DOHH2 (cell line): ENCODE measurements around the gene DCDC2.
"Not testable (repeated sequence)": the region's sequence is repeated elsewhere in the genome, so short reads cannot be mapped to it uniquely, and the experiment has no call there.

Source experiments
- H3F3A ChIP-seq: fragments of 200-600 bp; sonication (generic), shearing (Covaris generic); 2 replicates; pipeline ENCODE4 v1.6.0; 2016; ENCODE audit warnings: antibody characterized with exemption, mild to moderate bottlenecking; ENCODE audit not compliant: control insufficient read depth, insufficient read depth
- H3K27ac ChIP-seq: fragments of 200-600 bp; sonication (generic); 2 replicates; pipeline ENCODE4 v1.5.1; 2014; ENCODE audit warnings: low read depth, mild to moderate bottlenecking, low read length, moderate library complexity
- H3K27me3 ChIP-seq: fragments of 200-600 bp; sonication (generic); 2 replicates; pipeline ENCODE4 v1.6.1; 2014; ENCODE audit warnings: mild to moderate bottlenecking, low read length, mixed read lengths; ENCODE audit not compliant: control insufficient read depth
- H3K36me3 ChIP-seq: fragments of 200-600 bp; sonication (generic); 2 replicates; pipeline ENCODE4 v1.6.1; 2014; ENCODE audit warnings: mild to moderate bottlenecking, low read length, moderate library complexity, mixed read lengths; ENCODE audit not compliant: control insufficient read depth
- H3K4me1 ChIP-seq: fragments of 200-600 bp; sonication (generic); 2 replicates; pipeline ENCODE4 v1.6.1; 2014; ENCODE audit warnings: mild to moderate bottlenecking, low read length, mixed read lengths; ENCODE audit not compliant: control insufficient read depth
- H3K4me2 ChIP-seq: fragments of 200-600 bp; sonication (generic); 2 replicates; pipeline ENCODE4 v1.6.0; 2014; ENCODE audit warnings: mild to moderate bottlenecking, low read length, moderate library complexity
- H3K4me3 ChIP-seq: fragments of 200-600 bp; sonication (generic); 2 replicates; pipeline ENCODE4 v1.5.1; 2014; ENCODE audit warnings: mild to moderate bottlenecking, low read length, mixed read lengths
- H3K79me2 ChIP-seq: fragments of 200-600 bp; sonication (generic); 2 replicates; pipeline ENCODE4 v1.6.1; 2014; ENCODE audit warnings: mild to moderate bottlenecking, low read length, mixed read lengths; ENCODE audit not compliant: control insufficient read depth
- H3K9me2 ChIP-seq: fragments of 200-600 bp; sonication (generic); replicated peaks from 2 replicates; pipeline ENCODE4 v1.6.1; 2014; ENCODE audit warnings: mild to moderate bottlenecking, low read length, mixed read lengths; ENCODE audit not compliant: control insufficient read depth
- H3K9me3 ChIP-seq: fragments of 200-600 bp; sonication (generic); 2 replicates; pipeline ENCODE4 v1.6.1; 2014; ENCODE audit warnings: antibody characterized with exemption, low read length, mixed read lengths; ENCODE audit not compliant: control insufficient read depth, insufficient read depth
- H4K20me1 ChIP-seq: fragments of 200-600 bp; sonication (generic); 2 replicates; pipeline ENCODE4 v1.6.0; 2014; ENCODE audit warnings: low read depth, mild to moderate bottlenecking, antibody characterized with exemption, low read length, moderate library complexity; ENCODE audit not compliant: control insufficient read depth, insufficient read depth
- CTCF ChIP-seq: fragments of 200-600 bp; sonication (generic); IDR thresholded peaks from one replicate; pipeline ENCODE4 v1.5.1; 2014; ENCODE audit warnings: antibody characterized with exemption, mild to moderate bottlenecking, low read depth, low read length; ENCODE audit not compliant: poor library complexity, severe bottlenecking
- EZH2phosphoT487 ChIP-seq: fragments of 200-600 bp; sonication (generic); IDR thresholded peaks from 2 replicates; pipeline ENCODE4 v1.6.1; 2017; ENCODE audit warnings: borderline replicate concordance, mild to moderate bottlenecking, antibody characterized with exemption, low read length, moderate library complexity, mixed read lengths

DCDC2 gene

GRCh38 chr6:24402697-24403500, 45.0 kb upstream of the DCDC2 start, which contains the start of gene MRS2:
Gene MRS2, plus strand, starts transcription at chr6:24402936. Its CDS starts 111 bp downstream, at chr6:24403047.
- Histone ChIP-seq H3K9me2 (no peaks in the 10 kb centered on the region), H3K27ac (no peak within 1 kb of the TSS), H3F3A (no peaks in the 10 kb centered on the region), H3K27me3 (no peaks in the 10 kb centered on the region), H3K36me3 (peaks cover 28% of the 10 kb centered on the region), H4K20me1 (peaks cover 5% of the 10 kb centered on the region; the same call in 1 of the 2 replicates), H3K4me3 (peak within 1 kb of the TSS; percentile 90), H3K4me1 (peaks cover 28% of the 10 kb centered on the region), H3K79me2 (peaks cover 48% of the 10 kb centered on the region), H3K4me2 (peak within 1 kb of the TSS; percentile 78), H3K9me3 (no peaks in the 10 kb centered on the region)
- TF ChIP-seq CTCF (no peak), EZH2phosphoT487 (no peak)

GRCh38 chr6:24401458-24401857, 43.6 kb upstream of the DCDC2 start:
- TF ChIP-seq CTCF = no peak
- TF ChIP-seq EZH2phosphoT487 = no peak
- H3K9me3 ChIP-seq = peaks cover 11% of the 10 kb centered on the region
- no peak overlapping the region for H3K4me2 ChIP-seq
- H3K79me2 ChIP-seq = peaks cover 41% of the 10 kb centered on the region
- no peaks in the 10 kb centered on the region for H3K9me2 ChIP-seq
- H3K27me3 ChIP-seq = no peaks in the 10 kb centered on the region
- peaks cover 28% of the 10 kb centered on the region for H3K4me1 ChIP-seq
- no peak overlapping the region for H3K27ac ChIP-seq
- peaks cover 21% of the 10 kb centered on the region for H3K36me3 ChIP-seq
- H3F3A ChIP-seq = no peaks in the 10 kb centered on the region
- peaks cover 5% of the 10 kb centered on the region; the same call in 1 of the 2 replicates for H4K20me1 ChIP-seq
- H3K4me3 ChIP-seq = no peak overlapping the region

DNA sequence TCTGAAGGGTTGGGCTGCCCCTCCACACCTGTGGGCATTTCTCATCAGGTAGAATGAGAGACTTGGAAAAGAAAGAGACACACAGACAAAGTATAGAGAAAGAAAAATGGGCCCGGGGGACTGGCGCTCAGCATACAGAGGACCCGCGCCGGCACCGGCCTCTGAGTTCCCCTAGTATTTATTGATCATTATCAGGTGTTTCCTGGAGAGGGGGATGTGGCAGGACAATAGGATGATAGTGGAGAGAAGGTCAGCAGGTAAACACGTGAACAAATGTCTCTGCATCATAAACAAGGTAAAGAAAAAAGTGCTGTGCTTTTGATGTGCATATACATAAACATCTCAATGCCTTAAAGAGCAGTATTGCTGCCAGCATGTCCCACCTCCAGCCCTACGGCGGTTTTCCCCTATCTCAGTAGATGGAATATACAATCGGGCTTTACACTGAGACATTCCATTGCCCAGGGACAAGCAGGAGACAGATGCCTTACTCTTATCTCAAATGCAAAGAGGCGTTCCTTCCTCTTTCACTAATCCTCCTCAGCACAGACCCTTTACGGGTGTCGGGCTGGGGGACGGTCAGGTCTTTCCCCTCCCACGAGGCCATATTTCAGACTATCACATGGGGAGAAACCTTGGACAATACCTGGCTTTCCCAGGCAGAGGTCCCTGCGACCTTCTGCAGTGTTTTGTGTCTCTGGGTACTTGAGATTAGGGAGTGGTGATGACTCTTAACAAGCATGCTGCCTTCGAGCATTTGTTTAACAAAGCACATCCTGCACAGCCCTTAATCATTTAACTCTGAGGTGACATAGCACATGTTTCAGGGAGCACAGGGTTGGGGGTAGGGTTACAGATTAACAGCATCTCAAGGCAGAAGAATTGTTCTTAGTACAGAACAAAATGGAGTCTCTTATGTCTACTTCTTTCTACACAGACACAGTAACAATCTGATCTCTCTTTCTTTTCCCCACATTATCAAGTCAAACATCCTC, 42.5 kb upstream of the DCDC2 start:
- not testable (repeated sequence) for H4K20me1 ChIP-seq, H3K4me3 ChIP-seq, H3F3A ChIP-seq, H3K27ac ChIP-seq, H3K27me3 ChIP-seq, H3K9me2 ChIP-seq
- Histone ChIP-seq H3K36me3 (peaks cover 13% of the 10 kb centered on the region), H3K9me3 (peaks cover 16% of the 10 kb centered on the region), H3K4me1 (peaks cover 28% of the 10 kb centered on the region), H3K4me2 (peak overlapping the region; percentile 17; the same call in 1 of the 2 replicates), H3K79me2 (peaks cover 32% of the 10 kb centered on the region)
